Kidney capillary endothelial cell (primary cell): ENCODE data around the gene DOK3.

ENCODE experiments used
- DNase-seq: peaks from one replicate; pipeline ENCODE4 v3.0.0-alpha.2; 2018; ENCODE audit warnings: low spot score

Gene DOK3

DNA sequence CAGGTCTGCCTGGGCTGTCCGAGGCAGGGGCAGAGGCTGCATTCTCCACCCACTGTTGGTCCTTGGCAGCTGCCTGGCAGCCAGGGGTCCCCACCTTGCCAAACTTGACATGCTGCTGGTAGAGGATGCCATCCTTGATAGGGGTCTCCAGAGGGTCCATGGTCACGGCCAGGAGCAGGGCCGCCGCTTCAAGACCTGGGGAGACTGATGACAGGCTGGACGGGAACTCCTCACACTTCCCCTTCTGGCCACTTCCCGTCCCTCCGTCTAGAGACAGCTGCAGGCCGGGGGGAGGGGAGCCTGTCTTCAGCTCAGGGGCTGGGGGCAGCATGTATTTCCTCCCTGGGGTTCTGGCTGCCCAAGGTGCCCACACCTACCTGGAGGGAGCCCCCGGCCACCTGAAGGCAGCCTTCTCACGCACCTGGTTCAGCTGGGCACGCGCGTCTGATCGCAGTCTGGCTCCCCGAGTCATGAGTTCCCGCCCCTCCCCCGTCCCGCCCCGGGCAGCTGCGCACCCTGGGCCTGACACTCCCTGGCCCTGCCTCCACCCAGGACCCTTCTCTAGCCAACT lies at the start of gene DOK3:
Gene DOK3, minus strand, starts transcription at position 446 of the 571 bp plus-strand sequence. Its CDS starts 286 bp downstream, at position 160.
- DNase-seq: no peak

GRCh38 chr5:177557796-177558195 lies 48.2 kb upstream of the DOK3 start:
- DNase-seq: no peak

GRCh38 chr5:177557041-177557647 lies 47.5 kb upstream of the DOK3 start:
- DNase-seq: no peak

DNA sequence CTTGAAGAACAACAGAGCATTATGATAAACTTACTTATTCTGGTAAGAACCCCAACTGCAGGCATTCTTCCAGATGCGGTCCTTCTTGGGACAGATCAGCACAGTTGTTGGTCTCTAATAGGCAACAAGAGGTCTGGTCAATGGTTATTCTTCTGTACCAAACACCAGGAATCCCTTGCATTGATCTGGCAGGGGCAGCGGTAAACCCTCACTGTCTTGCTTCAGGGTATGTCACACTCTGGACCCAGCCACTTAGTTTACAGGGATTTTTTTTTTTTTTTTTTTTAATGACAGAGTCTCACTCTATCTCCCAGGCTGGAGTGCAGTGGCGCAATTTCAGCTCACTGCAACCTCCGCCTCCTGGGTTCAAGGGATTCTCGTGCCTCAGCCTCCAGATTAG lies 46.0 kb upstream of the DOK3 start:
- DNase-seq: no peak

- DNase-seq: no peak
Observed at GRCh38 chr5:177555228-177555627, 45.6 kb upstream of the DOK3 start.

GRCh38 chr5:177554474-177555111 lies 45.0 kb upstream of the DOK3 start, which contains the start of gene FAM193B:
Gene FAM193B (minus strand): TSS chr5:177554563. CDS start chr5:177554458, 105 bp downstream.
- peak; percentile 88 for DNase-seq

- peak; percentile 21 for DNase-seq
Observed at GRCh38 chr5:177553671-177554429, 44.2 kb upstream of the DOK3 start.

DNA sequence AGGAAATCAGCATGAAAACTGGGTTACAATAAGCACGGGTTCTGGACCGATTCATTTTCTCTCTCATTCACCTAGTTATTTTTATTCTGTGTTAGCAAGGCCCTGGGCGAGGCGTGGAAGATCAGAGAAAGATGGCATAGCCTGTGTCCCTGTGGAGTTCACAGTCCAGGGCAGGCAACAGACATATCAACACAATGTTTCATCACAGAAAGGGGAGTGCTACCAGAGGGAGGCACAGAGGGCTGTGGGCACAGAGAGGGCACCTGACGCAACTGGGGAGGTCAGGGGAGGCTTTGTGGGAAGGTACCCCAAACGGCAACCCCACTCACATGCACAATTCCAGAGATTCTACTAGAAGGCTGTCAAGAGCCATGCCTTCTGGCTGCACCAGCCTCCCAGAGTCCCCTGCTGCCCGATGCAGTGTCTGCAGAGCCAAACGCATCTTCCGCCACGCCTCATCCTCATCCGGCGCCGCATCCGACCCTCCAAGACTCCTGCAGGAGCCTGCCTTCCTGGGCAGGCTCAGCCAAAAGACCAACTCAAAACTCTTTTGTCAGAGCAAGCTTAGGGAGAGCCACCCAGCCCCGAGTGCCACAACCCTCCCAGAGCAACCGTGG lies 43.3 kb upstream of the DOK3 start:
- DNase-seq: peak; percentile 48

- DNase-seq: no peak
Observed at GRCh38 chr5:177550122-177550521, 40.5 kb upstream of the DOK3 start.

GRCh38 chr5:177548495-177548894 lies 38.9 kb upstream of the DOK3 start:
- DNase-seq: no peak

GRCh38 chr5:177547736-177548135 lies 38.1 kb upstream of the DOK3 start:
- no peak for DNase-seq

DNA sequence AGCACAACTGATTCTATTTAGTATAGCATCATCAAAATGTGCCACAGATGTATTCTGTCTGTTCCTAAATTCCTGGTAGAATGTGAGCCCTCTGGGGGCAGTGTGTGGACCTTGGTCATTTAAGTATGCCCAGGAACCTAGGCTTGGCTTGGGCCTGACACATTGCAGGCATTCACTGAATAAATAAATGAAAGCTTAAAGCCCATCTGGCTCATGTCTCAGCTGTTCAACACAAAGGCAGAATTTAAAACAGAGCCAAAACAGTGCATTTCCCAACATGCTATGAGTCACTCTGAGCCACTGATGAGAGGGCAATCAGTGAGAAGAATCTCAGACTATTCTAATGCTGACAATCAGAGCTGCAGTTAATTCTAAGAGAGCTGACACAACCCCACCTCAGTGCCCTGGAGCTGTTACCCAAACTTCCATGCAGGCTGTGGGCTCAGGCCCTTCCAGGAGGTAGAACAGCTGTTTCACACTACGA lies 36.7 kb upstream of the DOK3 start:
- DNase-seq: peak; percentile 76

DNA sequence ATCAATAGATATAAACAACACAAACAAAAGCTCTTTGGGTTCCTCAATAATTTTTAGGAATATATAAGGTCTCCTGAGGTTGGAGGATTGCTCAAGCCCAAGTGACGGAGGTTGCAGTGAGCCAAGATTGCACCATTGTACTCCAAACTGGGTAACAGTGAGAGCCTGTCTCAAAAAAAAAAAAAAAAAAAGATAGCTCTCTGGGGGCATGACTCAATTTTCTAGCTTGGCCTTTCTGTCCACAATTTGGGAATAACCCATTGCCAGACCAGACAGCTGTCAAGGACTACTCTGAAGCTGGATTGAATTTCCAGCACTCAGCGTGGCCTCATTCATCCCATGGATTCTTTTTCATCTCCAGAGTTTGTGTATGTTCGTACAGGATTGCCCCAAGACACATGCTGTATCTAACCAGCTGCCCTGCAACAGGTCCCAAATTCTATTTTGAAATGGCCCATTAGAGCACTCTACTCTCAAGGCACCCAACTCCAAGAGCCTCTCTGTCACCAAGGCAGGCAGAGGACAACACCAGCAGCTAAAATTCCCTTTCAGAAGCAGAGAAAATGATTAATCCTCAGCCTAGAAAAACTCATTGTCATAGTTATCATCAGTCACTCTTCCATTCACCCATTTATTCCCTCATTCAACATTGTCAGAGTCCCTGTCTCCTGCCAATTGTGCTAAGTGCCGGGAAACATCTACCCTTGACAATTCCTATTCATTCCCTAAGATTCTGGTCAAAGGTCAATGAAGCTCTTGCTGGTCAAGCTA lies 36.0 kb upstream of the DOK3 start:
- DNase-seq: no peak

GRCh38 chr5:177542816-177543465 lies 33.3 kb upstream of the DOK3 start:
- no peak for DNase-seq

- DNase-seq: no peak
Observed at GRCh38 chr5:177540438-177540837, 30.8 kb upstream of the DOK3 start.

DNA sequence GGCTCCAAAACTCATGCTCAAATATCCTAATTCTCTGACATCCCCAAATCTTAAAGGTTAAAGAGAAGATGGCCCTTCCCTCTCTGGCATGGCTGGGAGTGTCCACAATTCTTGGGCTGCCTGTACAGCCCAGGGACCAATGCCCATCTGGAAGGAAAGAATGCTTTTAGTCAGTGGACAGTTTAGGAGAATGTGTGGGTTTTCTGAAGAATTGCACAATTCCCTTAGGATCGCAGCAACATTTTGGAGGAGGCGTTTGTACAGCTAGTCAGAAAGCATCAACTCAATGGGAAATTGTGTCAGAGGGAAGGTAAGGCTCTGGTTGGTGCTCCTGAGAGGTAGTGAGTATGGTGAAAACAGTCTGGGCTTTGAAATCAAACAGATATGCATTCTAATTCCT lies 29.8 kb upstream of the DOK3 start:
- DNase-seq: no peak

DNA sequence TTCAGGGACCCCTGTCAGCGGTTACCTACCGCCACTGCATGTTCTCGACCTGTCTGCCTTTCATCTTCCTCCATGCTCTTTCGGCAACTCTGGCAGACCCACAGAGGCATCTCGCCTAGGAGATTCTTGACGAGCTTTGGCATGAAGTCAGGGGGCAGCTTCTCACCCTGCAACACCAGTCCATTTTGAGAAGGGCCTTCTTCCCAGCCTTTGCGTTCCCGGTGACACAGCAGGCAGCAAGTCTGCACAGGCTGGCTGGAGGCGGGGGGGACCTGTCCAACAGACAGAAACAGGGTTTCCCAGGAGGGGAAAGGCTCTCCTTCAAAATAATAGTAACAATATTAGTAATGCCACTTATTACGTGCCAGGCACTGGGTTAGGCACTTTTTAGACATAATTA lies 29.2 kb upstream of the DOK3 start:
- no peak for DNase-seq

- no peak for DNase-seq
Observed at GRCh38 chr5:177537389-177538361, 28.0 kb upstream of the DOK3 start.

- no peak for DNase-seq
Observed at GRCh38 chr5:177536386-177536785, 26.8 kb upstream of the DOK3 start.

GRCh38 chr5:177535125-177535524 lies 25.5 kb upstream of the DOK3 start:
- DNase-seq: no peak
